Keratinocyte (primary cell): ENCODE measurements around the gene ETFRF1. TPM values are rescaled to one million over a fixed set of nuclear protein-coding genes. Genes with fewer than 3 reads are reported as not detected.

Experiments used
- DNase-seq: peaks from one replicate; pipeline ENCODE4 v3.0.0-alpha.2; 2011; ENCODE audit warnings: low read depth, missing footprints, low spot score
- FAIRE-seq: peaks from 2 replicates; lab custom pipeline; 2011; peaks lifted over from hg19 to GRCh38; lab: Jason Lieb, UNC
- H2AFZ ChIP-seq: 2 replicates; pipeline ENCODE4 v1.6.0; 2012; ENCODE audit warnings: low read length, control low read depth, inconsistent platforms; ENCODE audit not compliant: control insufficient read depth
- H3K27ac ChIP-seq: 2 replicates; pipeline ENCODE4 v1.5.1; 2011; ENCODE audit warnings: low read length; ENCODE audit not compliant: control insufficient read depth, insufficient read depth
- H3K27me3 ChIP-seq: 3 replicates; pipeline ENCODE4 v1.6.0; 2011; ENCODE audit warnings: low read length; ENCODE audit not compliant: control insufficient read depth, insufficient read depth; ENCODE audit errors: extremely low read depth
- H3K36me3 ChIP-seq, 2 experiments: 2 replicates in 1 of 2; 3 replicates in 1 of 2; pipeline ENCODE4 v1.5.1; 2011; ENCODE audit warnings: low read length in 2 of 2, mild to moderate bottlenecking in 1 of 2; ENCODE audit not compliant: control insufficient read depth in 2 of 2, insufficient read depth in 2 of 2; ENCODE audit errors: extremely low read depth in 1 of 2
- H3K4me1 ChIP-seq: 3 replicates; pipeline ENCODE4 v1.5.1; 2011; ENCODE audit warnings: low read length; ENCODE audit not compliant: control insufficient read depth, insufficient read depth; ENCODE audit errors: extremely low read depth
- H3K4me2 ChIP-seq: 3 replicates; pipeline ENCODE4 v1.6.0; 2011; ENCODE audit warnings: low read depth, low read length; ENCODE audit not compliant: control insufficient read depth, insufficient read depth; ENCODE audit errors: extremely low read depth
- H3K4me3 ChIP-seq, 3 experiments: fragments of 200-600 bp in 1 of 3; sonication (generic) in 1 of 3; 2 replicates in 2 of 3; 3 replicates in 1 of 3; pipeline ENCODE4 v1.5.1; 2011 to 2016; ENCODE audit warnings: low read length in 3 of 3, mild to moderate bottlenecking in 3 of 3, control low read depth in 2 of 3, inconsistent platforms in 1 of 3, low read depth in 1 of 3, mixed read lengths in 1 of 3, mixed run types in 1 of 3, moderate library complexity in 1 of 3; ENCODE audit not compliant: control insufficient read depth in 2 of 3, insufficient read depth in 2 of 3; ENCODE audit errors: extremely low read depth in 1 of 3
- H3K79me2 ChIP-seq: 2 replicates; pipeline ENCODE4 v1.6.0; 2012; ENCODE audit warnings: low read length; ENCODE audit not compliant: control insufficient read depth, insufficient read depth
- H3K9ac ChIP-seq: 3 replicates; pipeline ENCODE4 v1.6.0; 2011; ENCODE audit warnings: low read length; ENCODE audit not compliant: control insufficient read depth, insufficient read depth; ENCODE audit errors: extremely low read depth
- H3K9me1 ChIP-seq: 3 replicates; pipeline ENCODE4 v1.6.0; 2011; ENCODE audit warnings: low read length; ENCODE audit not compliant: control insufficient read depth, insufficient read depth; ENCODE audit errors: extremely low read depth
- H3K9me3 ChIP-seq: 2 replicates; pipeline ENCODE4 v1.5.1; 2012; ENCODE audit warnings: low read depth, low read length; ENCODE audit not compliant: control insufficient read depth
- H4K20me1 ChIP-seq: 3 replicates; pipeline ENCODE4 v1.6.0; 2011; ENCODE audit warnings: low read length; ENCODE audit not compliant: control insufficient read depth, insufficient read depth; ENCODE audit errors: extremely low read depth
- EZH2 ChIP-seq: IDR thresholded peaks from one replicate; pipeline ENCODE4 v1.6.1; 2012; ENCODE audit warnings: inconsistent platforms, mild to moderate bottlenecking, low read length, moderate library complexity
- dilution Hi-C: fragments of 300-500 bp; cut with MboI; formaldehyde crosslinking; loops from one replicate; pipeline ENCODE4 v1.7.0; 2020; ENCODE audit warnings: low sequenced_read_pairs; ENCODE audit not compliant: extremely low pct_ligation_motif_present
- polyA plus RNA-seq, 5 experiments: library from polyadenylated mRNA; depleted of rRNA in 3 of 5; stranded (reverse) in 3 of 5; stranded (forward) in 1 of 5; unstranded in 1 of 5; fragments of >200 nt; gene quantifications; 1 replicate in 1 of 5; 2 replicates in 3 of 5; 3 replicates in 1 of 5; pipeline versions ENCODE4 v1.2.1 to v1.2.3, GENCODE V29; 2011 to 2012; ENCODE audit warnings: missing spikeins in 2 of 5, low read depth in 1 of 5, low replicate concordance in 1 of 5
- TF ChIP-seq, protein P1 (sequence below), 3 experiments: IDR thresholded peaks in 1 of 3; conservative IDR thresholded peaks in 1 of 3; optimal IDR thresholded peaks in 1 of 3; 2 replicates in 2 of 3; 3 replicates in 1 of 3; pipeline versions ENCODE3 to v1.5.1; 2011; ENCODE audit warnings: low read length in 3 of 3, mild to moderate bottlenecking in 3 of 3, moderate library complexity in 2 of 3, control low read depth in 1 of 3, inconsistent platforms in 1 of 3; ENCODE audit not compliant: insufficient read depth in 2 of 3; ENCODE audit errors: extremely low read depth in 1 of 3

ETFRF1 gene
- polyA plus RNA-seq, 1 donor (not counting 4 experiments of a cell fraction or from before 2014, with no cell fraction given), result 13.6 TPM

DNA sequence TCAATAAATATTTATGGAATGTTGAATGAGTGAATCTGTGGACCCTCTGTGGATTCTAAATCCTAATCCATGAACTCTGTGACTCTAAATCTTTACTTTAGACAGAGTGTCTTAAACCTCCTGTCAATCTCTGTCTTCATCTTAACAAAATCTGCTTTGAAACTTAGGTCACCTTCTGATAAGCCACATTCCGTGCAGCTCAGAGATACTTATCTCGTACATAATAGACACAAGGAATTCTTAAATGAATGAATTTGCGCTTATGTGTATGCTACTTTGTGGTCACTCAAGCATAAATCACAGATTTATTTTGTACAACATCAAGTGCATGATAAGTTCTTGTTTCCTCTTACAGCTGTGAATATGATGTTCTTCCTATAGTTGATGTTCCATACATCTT is 57.9 kb downstream of the ETFRF1 start:
- DNase-seq (no peak), FAIRE-seq (no peak)
- no peak overlapping the region for H2AFZ ChIP-seq
- dilution Hi-C loops, result no loop called here
- H3K9me1 ChIP-seq, result no peaks in the 10 kb centered on the region
- H3K4me3 ChIP-seq, result no peak overlapping the region
- H3K9me3 ChIP-seq, result no peaks in the 10 kb centered on the region
- H3K79me2 ChIP-seq, result peaks cover 21% of the 10 kb centered on the region
- no peak overlapping the region for H3K9ac ChIP-seq
- H3K36me3 ChIP-seq, result peaks cover 0 to 1% of the 10 kb centered on the region in 2 experiments
- no peak overlapping the region for H3K27ac ChIP-seq
- TF ChIP-seq, protein P1, sequence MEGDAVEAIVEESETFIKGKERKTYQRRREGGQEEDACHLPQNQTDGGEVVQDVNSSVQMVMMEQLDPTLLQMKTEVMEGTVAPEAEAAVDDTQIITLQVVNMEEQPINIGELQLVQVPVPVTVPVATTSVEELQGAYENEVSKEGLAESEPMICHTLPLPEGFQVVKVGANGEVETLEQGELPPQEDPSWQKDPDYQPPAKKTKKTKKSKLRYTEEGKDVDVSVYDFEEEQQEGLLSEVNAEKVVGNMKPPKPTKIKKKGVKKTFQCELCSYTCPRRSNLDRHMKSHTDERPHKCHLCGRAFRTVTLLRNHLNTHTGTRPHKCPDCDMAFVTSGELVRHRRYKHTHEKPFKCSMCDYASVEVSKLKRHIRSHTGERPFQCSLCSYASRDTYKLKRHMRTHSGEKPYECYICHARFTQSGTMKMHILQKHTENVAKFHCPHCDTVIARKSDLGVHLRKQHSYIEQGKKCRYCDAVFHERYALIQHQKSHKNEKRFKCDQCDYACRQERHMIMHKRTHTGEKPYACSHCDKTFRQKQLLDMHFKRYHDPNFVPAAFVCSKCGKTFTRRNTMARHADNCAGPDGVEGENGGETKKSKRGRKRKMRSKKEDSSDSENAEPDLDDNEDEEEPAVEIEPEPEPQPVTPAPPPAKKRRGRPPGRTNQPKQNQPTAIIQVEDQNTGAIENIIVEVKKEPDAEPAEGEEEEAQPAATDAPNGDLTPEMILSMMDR (optimal IDR thresholded peaks at IDR 0.05 in 1 of 3, IDR thresholded peaks at IDR 0.05 in 1 of 3, conservative IDR thresholded peaks at IDR 0.05 in 1 of 3; ENCODE audit: extremely low read depth in 1 of 3, insufficient read depth in 2 of 3, low read length in 3 of 3), result no peak
- H4K20me1 ChIP-seq, result no peaks in the 10 kb centered on the region
- H3K4me1 ChIP-seq, result peaks cover 11% of the 10 kb centered on the region
- no peaks in the 10 kb centered on the region for H3K27me3 ChIP-seq
- no peak overlapping the region for H3K4me2 ChIP-seq

DNA sequence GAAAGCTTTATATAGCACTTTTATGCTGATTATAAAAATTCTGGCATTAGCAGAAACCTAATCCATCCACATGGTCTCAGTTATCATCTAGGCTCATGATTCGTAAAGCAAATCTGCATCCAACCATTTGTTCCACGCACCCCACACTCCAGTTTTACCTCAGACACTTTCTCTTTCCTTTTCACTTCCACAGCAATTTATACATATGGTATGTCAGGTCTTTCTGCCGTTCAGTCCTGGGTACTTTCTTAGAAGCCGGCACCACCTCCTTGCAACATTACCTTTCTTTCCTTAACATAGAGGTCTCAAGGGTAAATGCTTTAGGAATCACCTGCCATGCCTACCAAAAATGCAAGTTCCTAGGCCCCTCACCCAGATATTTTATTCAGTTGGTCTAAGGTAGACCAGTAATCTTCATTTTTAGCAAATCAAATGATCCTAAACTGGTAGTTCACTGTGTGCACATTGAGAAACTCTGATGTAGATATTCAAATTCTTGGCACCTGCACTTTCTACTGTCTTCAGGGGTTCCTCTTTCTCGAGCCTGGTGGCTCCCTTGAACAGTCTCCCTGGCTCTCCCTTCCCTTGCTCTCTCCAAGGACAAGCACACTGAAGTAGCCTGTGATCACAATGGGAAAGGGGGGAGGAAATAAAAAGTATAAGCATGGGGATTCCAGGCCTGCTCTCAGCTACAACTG is 58.5 kb downstream of the ETFRF1 start:
- Histone ChIP-seq H3K36me3 (no peaks in the 10 kb centered on the region), H4K20me1 (no peaks in the 10 kb centered on the region), H3K27me3 (no peaks in the 10 kb centered on the region), H3K79me2 (peaks cover 16% of the 10 kb centered on the region), H3K9ac (no peak overlapping the region), H3K27ac (no peak overlapping the region), H3K9me1 (no peaks in the 10 kb centered on the region), H3K4me3 (no peak overlapping the region), H3K4me2 (no peak overlapping the region), H2AFZ (no peak overlapping the region), H3K9me3 (no peaks in the 10 kb centered on the region), H3K4me1 (peaks cover 11% of the 10 kb centered on the region)
- FAIRE-seq, result no peak
- dilution Hi-C loops, result no loop called here
- no peak for DNase-seq
- TF ChIP-seq, protein P1 (optimal IDR thresholded peaks at IDR 0.05 in 1 of 3, IDR thresholded peaks at IDR 0.05 in 1 of 3, conservative IDR thresholded peaks at IDR 0.05 in 1 of 3; ENCODE audit: extremely low read depth in 1 of 3, insufficient read depth in 2 of 3, low read length in 3 of 3), result no peak
- TF ChIP-seq EZH2, result no peak
